Peyer's patch (tissue), 4 donors: Measurements from ENCODE around the gene FAM32A.

ENCODE experiments used
- CTCF ChIP-seq, 6 experiments: fragments of 450-650 bp in 4 of 6; fragments of 200-600 bp in 2 of 6; sonication (generic) in 1 of 6; IDR thresholded peaks; one replicate each; pipeline ENCODE4 v1.5.1; 2017 to 2019; ENCODE audit warnings: antibody characterized with exemption in 6 of 6, mild to moderate bottlenecking in 3 of 6, moderate library complexity in 1 of 6
- POLR2A ChIP-seq, 2 donors: fragments of 450-650 bp; IDR thresholded peaks; one replicate each; pipeline ENCODE4 v1.5.1; 2017; ENCODE audit warnings: antibody characterized with exemption in 2 of 2, mild to moderate bottlenecking in 2 of 2, moderate library complexity in 2 of 2

- TF ChIP-seq CTCF (IDR thresholded peaks at IDR 0.05): no peak
- TF ChIP-seq POLR2A (IDR thresholded peaks at IDR 0.05): no peak
Observed at GRCh38 chr19:16223746-16224145, 38.5 kb downstream of the FAM32A start.
